Ovary (tissue), 3 donors: ENCODE measurements around the gene YTHDC2.

Experiments
- CTCF ChIP-seq, 3 donors: fragments of 450-650 bp in 2 of 3; fragments of 200-600 bp in 1 of 3; IDR thresholded peaks; one replicate each; pipeline versions ENCODE4 v1.5.1 to v1.8.0; 2016 to 2022; ENCODE audit warnings: antibody characterized with exemption in 3 of 3, mild to moderate bottlenecking in 1 of 3
- POLR2A ChIP-seq: fragments of 450-650 bp; IDR thresholded peaks from one replicate; pipeline ENCODE4 v1.6.1; 2017; ENCODE audit warnings: antibody characterized with exemption, mild to moderate bottlenecking, moderate library complexity
- donor health status: DM: no; HTN: no; CAD: no.

GRCh38 chr5:113574417-113574816, 60.9 kb downstream of the YTHDC2 start:
- TF ChIP-seq CTCF (IDR thresholded peaks at IDR 0.05) (no peak), POLR2A (no peak)
